ENCODE measurements around the gene HDAC3.
A peak's percentile ranks its signal among the peaks of the same experiment; 100 is the strongest.

The HDAC3 gene

GRCh38 chr5:141657937-141658545 lies 21.4 kb upstream of the HDAC3 start:
- DNase-seq (ENCODE audit: low read depth) = no peak

- no peak for DNase-seq (ENCODE audit: low read depth)
These were observed 20.8 kb upstream of the HDAC3 start for GRCh38 chr5:141657404-141657803.

GRCh38 chr5:141656396-141656795 lies 19.7 kb upstream of the HDAC3 start:
- no peak for DNase-seq (ENCODE audit: low read depth)

GRCh38 chr5:141655020-141655419 lies 18.4 kb upstream of the HDAC3 start:
- DNase-seq (ENCODE audit: low read depth) = no peak

GRCh38 chr5:141654298-141654697 lies 17.6 kb upstream of the HDAC3 start:
- peak; percentile 77 for DNase-seq (ENCODE audit: low read depth)

GRCh38 chr5:141651728-141652105 lies 15.1 kb upstream of the HDAC3 start:
- DNase-seq (ENCODE audit: low read depth) = no peak

GRCh38 chr5:141650851-141651727 lies 14.4 kb upstream of the HDAC3 start, which contains the start of gene FCHSD1:
Gene FCHSD1 (minus strand): TSS chr5:141651418. CDS start chr5:141651368, 50 bp downstream.
- DNase-seq (ENCODE audit: low read depth) = no peak

GRCh38 chr5:141649972-141650371 lies 13.3 kb upstream of the HDAC3 start:
- DNase-seq (ENCODE audit: low read depth) = no peak

- no peak for DNase-seq (ENCODE audit: low read depth)
These were observed 12.5 kb upstream of the HDAC3 start for GRCh38 chr5:141649056-141649688.

- no peak for DNase-seq (ENCODE audit: low read depth)
These were observed 11.2 kb upstream of the HDAC3 start for GRCh38 chr5:141647851-141648250.

- no peak for DNase-seq (ENCODE audit: low read depth)
These were observed 10.6 kb upstream of the HDAC3 start for GRCh38 chr5:141647242-141647641.

GRCh38 chr5:141646026-141646425 lies 9.4 kb upstream of the HDAC3 start:
- no peak for DNase-seq (ENCODE audit: low read depth)

GRCh38 chr5:141641634-141642267 lies 5.1 kb upstream of the HDAC3 start:
- DNase-seq (ENCODE audit: low read depth) = peak; percentile 47

- DNase-seq (ENCODE audit: low read depth) = no peak
These were observed 4.0 kb upstream of the HDAC3 start for GRCh38 chr5:141640698-141641097.

GRCh38 chr5:141640051-141640415 lies 3.4 kb upstream of the HDAC3 start:
- no peak for DNase-seq (ENCODE audit: low read depth)

- no peak for DNase-seq (ENCODE audit: low read depth)
These were observed 2.9 kb upstream of the HDAC3 start for GRCh38 chr5:141639357-141640050.

GRCh38 chr5:141638771-141639170 lies 2.1 kb upstream of the HDAC3 start:
- no peak for DNase-seq (ENCODE audit: low read depth)

GRCh38 chr5:141637767-141638419 lies 1.2 kb upstream of the HDAC3 start:
- DNase-seq (ENCODE audit: low read depth) = no peak

- DNase-seq (ENCODE audit: low read depth) = no peak
These were observed 596 bp upstream of the HDAC3 start for GRCh38 chr5:141637123-141637766.

GRCh38 chr5:141636106-141636412 lies 590 bp downstream of the HDAC3 start:
- DNase-seq (ENCODE audit: low read depth) = no peak

GRCh38 chr5:141635646-141636045 lies 1.0 kb downstream of the HDAC3 start:
- DNase-seq (ENCODE audit: low read depth) = no peak

All from GM04503 (cell line).